Memory B cell (primary cell): ENCODE measurements around the gene ARHGEF7.

ENCODE experiments used
- ATAC-seq: fragments of 150-1000 bp; cut with Tn5 transposase; 2 replicates; pipeline ENCODE4 v1.10.0; 2021; ENCODE audit warnings: low read depth, mild to moderate bottlenecking, moderate library complexity
- DNase-seq, 2 donors: peaks; one replicate each; pipeline ENCODE4 v3.0.0; 2022; ENCODE audit warnings: low spot score in 2 of 2
- H3K27ac Mint-ChIP-seq: one replicate; pipeline ENCODE4 v1.8.0; 2022; ENCODE audit warnings: mild to moderate bottlenecking, moderate library complexity, mixed read lengths
- H3K27me3 Mint-ChIP-seq: one replicate; pipeline ENCODE4 v1.8.0; 2022; ENCODE audit warnings: mixed read lengths
- H3K36me3 Mint-ChIP-seq: one replicate; pipeline ENCODE4 v1.8.0; 2022; ENCODE audit warnings: mild to moderate bottlenecking, mixed read lengths
- H3K4me1 Mint-ChIP-seq: one replicate; pipeline ENCODE4 v1.8.0; 2022; ENCODE audit warnings: mixed read lengths
- H3K4me3 Mint-ChIP-seq: one replicate; pipeline ENCODE4 v1.8.0; 2022; ENCODE audit warnings: mild to moderate bottlenecking, moderate library complexity, mixed read lengths
- H3K9me3 Mint-ChIP-seq: one replicate; pipeline ENCODE4 v1.8.0; 2022; ENCODE audit warnings: mixed read lengths

Gene ARHGEF7

DNA sequence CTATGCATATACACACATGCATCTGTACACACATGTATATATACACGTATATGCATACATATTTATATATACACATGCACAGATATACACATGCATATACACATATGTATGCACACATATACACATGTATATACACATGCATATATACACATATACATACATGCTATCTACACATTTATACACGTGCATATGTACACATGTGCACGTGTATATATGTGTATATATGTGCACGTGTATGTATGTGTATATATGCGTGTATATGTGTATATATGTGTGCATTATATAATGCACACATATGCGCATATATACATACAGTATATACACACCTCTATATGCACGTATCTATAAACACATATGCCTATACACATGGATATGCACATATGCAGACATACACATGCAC, 17.8 kb downstream of the ARHGEF7 start:
- Mint-ChIP-seq H3K4me1 (peaks cover 15% of the 10 kb centered on the region), H3K36me3 (no peaks in the 10 kb centered on the region), H3K4me3 (no peak overlapping the region), H3K9me3 (no peaks in the 10 kb centered on the region), H3K27me3 (peaks cover 5% of the 10 kb centered on the region), H3K27ac (no peak overlapping the region)
- DNase-seq (no peak), ATAC-seq (no peak)

DNA sequence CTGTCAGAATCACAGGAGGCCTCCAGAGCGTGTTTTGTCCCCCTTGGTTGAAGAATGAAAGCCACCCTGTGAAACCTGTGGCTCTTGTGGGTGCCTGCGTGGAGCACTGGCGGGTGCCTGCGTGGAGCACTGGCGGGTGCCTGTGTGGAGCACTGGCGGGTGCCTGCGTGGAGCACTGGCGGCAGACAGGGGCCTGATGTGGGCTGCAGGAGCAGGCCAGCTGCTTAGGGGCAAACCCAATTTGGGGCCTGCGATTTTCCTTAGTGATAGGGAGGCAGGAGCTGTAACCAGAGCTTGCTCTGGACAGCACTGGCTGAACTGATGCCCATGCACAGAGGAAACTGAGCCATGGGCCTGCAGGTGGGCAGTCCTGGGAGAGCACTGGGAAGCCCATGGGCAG, 24.3 kb downstream of the ARHGEF7 start:
- no peaks in the 10 kb centered on the region for H3K4me1 Mint-ChIP-seq
- no peak overlapping the region for H3K27ac Mint-ChIP-seq
- no peak for ATAC-seq
- no peaks in the 10 kb centered on the region for H3K36me3 Mint-ChIP-seq
- H3K4me3 Mint-ChIP-seq = no peak overlapping the region
- peaks cover 18% of the 10 kb centered on the region for H3K27me3 Mint-ChIP-seq
- no peaks in the 10 kb centered on the region for H3K9me3 Mint-ChIP-seq
- DNase-seq = no peak

DNA sequence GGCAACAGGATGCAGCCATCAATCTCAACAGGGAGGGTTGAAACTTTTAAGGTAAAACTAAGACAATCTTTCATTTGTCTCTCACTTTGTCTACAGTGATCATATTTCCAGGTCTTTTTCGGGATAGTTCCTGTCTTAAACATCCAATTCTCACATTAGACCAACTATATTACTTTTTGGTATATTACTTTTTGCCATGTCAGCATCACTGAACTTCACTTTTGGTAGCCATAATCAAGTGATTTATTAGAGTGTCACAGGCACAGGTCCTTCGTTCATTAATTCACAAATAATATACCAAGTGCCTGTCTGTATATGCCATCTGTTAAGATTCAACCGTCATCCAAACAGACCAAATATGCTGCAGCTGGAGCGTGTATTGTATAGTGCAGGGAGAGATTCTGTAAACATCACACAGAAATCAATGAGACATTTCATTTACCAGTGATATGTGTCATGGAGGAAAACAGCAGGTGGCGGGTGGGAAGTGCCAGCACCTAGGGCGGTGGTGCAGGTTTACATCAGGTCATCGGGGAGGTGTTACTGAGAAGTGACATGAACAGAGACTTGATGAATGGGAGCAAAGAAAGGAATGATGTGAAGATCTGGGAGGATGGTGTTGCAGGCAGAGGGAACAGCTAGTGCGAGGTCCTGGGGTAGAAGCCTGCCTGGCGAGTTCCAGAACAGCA, 24.9 kb downstream of the ARHGEF7 start:
- H3K4me1 Mint-ChIP-seq = no peaks in the 10 kb centered on the region
- no peak for ATAC-seq
- H3K27ac Mint-ChIP-seq = no peak overlapping the region
- H3K36me3 Mint-ChIP-seq = no peaks in the 10 kb centered on the region
- H3K9me3 Mint-ChIP-seq = no peaks in the 10 kb centered on the region
- DNase-seq = no peak
- H3K4me3 Mint-ChIP-seq = no peak overlapping the region
- H3K27me3 Mint-ChIP-seq = peaks cover 20% of the 10 kb centered on the region

DNA sequence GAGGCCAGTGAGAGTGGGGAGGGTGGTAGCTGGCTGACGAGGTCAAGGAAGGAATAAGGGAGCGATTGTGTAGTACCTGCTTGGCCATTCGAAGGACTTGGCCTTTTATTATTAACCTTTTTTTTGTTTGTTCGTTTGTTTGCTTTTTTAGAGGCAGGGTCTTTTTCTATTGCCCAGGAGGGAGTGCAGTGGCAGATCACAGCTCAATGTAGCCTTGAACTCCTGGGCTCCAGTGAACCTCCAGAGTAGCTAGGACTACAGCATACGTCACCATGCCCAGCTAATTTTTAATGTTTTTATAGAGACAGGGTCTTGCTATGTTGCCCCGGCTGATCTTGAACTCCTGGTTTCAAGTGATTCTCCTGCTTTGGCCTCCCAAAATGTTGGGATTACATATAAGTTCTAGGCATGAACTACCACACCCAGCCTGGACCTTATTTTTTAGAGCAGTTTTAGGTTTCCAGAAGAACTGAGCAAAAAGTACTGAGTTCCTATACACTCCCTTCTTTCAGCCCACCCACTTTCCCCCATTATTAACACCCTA, 25.5 kb downstream of the ARHGEF7 start:
- Mint-ChIP-seq H3K4me1 (no peaks in the 10 kb centered on the region), H3K36me3 (no peaks in the 10 kb centered on the region), H3K27ac (no peak overlapping the region), H3K27me3 (peaks cover 20% of the 10 kb centered on the region), H3K4me3 (no peak overlapping the region), H3K9me3 (no peaks in the 10 kb centered on the region)
- ATAC-seq (no peak), DNase-seq (no peak)

DNA sequence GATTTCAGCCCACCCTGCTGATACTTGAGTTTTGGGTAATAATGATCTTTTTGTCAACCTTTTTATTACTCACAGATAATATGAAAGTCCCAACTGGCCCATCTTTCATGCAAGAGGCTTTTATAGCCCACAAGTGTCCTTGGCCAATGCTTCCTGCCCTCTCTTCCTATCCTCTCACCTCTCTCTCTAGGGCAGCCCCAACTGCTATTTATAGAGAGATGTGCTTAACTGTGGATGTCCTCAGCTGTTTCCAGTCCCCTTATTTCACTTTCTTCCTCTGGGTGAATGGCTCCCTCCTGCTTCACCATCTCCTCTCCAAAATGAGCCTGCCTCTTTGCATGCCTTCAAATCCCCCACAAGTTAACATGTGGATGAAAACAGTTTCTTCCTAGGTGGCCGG, 27.4 kb downstream of the ARHGEF7 start:
- Mint-ChIP-seq H3K4me1 (no peaks in the 10 kb centered on the region), H3K36me3 (no peaks in the 10 kb centered on the region), H3K27ac (peak overlapping the region; percentile 8), H3K4me3 (no peak overlapping the region), H3K27me3 (peaks cover 14% of the 10 kb centered on the region), H3K9me3 (no peaks in the 10 kb centered on the region)
- DNase-seq = no peak
- ATAC-seq = no peak

DNA sequence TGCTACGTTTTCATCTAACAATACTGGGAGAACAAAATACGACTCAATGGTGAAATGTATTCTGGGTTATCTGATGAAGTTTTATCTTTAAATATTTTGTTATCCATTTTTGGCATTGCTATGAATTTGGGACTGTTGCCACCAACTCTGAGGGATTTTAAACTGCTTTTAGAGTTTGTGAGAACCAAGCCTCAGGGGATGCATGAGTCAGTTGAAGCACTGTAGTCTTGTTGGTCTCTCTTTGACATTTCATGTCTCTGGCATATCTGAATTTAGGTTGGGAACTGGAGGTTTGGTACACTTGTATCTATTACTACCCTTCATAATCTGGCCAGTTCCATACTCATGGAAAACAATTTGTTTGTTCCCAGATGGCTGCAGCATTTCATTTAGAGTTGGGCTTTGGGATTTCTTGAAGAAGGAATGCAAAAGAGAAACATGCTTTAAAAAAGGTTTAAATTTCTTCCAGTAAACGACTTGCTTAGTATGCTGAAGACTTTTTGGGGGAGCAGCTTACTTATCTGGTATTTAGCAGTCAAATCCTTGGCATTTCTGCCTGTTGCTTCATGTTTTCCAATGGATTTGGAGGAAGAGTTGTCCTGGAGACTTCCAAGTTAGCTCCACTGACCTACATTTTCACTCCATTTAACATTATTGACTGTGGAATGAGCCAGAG, 28.9 kb downstream of the ARHGEF7 start:
- Mint-ChIP-seq H3K4me1 (no peaks in the 10 kb centered on the region), H3K36me3 (no peaks in the 10 kb centered on the region), H3K27ac (no peak overlapping the region), H3K4me3 (no peak overlapping the region), H3K27me3 (peaks cover 16% of the 10 kb centered on the region), H3K9me3 (no peaks in the 10 kb centered on the region)
- ATAC-seq (no peak), DNase-seq (no peak)

DNA sequence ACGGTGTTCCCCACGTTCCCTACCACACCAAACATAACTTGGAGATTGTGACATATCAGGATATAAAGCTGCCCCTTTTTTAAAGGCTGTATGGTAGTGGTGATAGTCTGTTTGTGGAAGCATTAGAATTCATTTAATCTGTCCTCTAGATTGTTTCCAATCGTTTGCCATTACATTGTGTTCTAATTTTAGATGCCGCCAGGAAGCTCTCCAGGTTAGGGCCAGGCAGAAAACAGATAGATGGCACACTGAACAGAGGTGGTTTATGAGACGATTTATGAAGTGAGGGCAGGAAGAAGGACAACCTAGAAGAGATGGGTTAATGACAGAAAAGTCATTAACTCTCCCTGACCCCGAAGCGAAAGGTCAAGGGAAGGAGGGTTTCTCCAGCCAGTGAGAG, 30.0 kb downstream of the ARHGEF7 start:
- Mint-ChIP-seq H3K27me3 (peaks cover 15% of the 10 kb centered on the region), H3K36me3 (no peaks in the 10 kb centered on the region), H3K9me3 (no peaks in the 10 kb centered on the region), H3K27ac (no peak overlapping the region), H3K4me1 (no peaks in the 10 kb centered on the region), H3K4me3 (no peak overlapping the region)
- ATAC-seq (no peak), DNase-seq (no peak)

DNA sequence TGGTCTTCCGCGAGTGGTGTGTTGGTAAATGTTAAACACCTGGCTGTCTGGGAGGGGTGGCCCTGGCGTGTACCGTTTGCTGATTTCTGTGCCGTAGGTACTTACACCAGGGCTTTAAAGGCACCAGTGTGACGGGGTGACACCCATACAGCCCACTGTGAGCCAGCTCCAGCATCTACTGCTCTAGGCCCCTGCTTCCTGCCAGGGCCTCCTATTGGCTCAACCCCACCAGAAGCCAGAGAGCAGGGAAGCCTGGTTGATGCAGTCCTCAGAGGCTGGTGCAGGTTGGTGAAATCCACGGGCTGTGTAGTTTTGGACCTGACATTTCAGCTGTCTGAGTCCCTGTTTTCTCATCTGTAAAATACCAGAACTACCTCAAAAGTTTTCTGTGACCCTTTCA, 30.4 kb downstream of the ARHGEF7 start:
- Mint-ChIP-seq H3K9me3 (no peaks in the 10 kb centered on the region), H3K4me1 (no peaks in the 10 kb centered on the region), H3K27ac (no peak overlapping the region), H3K4me3 (no peak overlapping the region), H3K36me3 (no peaks in the 10 kb centered on the region), H3K27me3 (peaks cover 12% of the 10 kb centered on the region)
- DNase-seq (no peak), ATAC-seq (no peak)

DNA sequence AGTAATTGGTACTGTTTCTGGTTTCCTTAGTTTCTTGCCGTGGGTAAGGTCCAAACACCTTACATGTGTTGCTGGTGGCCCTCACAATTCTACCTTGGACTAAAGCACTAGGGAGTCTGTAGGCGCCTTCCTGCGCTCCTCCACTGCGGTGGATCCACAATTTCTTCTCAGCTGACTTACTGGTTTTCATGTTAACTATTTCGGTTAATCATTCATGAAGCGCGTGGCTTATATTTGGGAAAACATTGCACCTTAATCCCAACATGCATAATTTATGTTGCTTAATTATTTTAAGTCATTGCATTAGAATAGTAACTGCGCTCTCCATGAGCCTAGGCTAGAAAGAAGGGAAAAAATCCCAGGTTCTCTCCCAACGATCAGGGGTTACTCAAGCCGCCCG, 37.7 kb downstream of the ARHGEF7 start:
- no peak for DNase-seq
- ATAC-seq = no peak
- peaks cover 1% of the 10 kb centered on the region for H3K36me3 Mint-ChIP-seq
- no peaks in the 10 kb centered on the region for H3K9me3 Mint-ChIP-seq
- peaks cover 4% of the 10 kb centered on the region for H3K27me3 Mint-ChIP-seq
- peaks cover 9% of the 10 kb centered on the region for H3K4me1 Mint-ChIP-seq
- peak overlapping the region; percentile 90 for H3K27ac Mint-ChIP-seq
- peak overlapping the region; percentile 86 for H3K4me3 Mint-ChIP-seq

DNA sequence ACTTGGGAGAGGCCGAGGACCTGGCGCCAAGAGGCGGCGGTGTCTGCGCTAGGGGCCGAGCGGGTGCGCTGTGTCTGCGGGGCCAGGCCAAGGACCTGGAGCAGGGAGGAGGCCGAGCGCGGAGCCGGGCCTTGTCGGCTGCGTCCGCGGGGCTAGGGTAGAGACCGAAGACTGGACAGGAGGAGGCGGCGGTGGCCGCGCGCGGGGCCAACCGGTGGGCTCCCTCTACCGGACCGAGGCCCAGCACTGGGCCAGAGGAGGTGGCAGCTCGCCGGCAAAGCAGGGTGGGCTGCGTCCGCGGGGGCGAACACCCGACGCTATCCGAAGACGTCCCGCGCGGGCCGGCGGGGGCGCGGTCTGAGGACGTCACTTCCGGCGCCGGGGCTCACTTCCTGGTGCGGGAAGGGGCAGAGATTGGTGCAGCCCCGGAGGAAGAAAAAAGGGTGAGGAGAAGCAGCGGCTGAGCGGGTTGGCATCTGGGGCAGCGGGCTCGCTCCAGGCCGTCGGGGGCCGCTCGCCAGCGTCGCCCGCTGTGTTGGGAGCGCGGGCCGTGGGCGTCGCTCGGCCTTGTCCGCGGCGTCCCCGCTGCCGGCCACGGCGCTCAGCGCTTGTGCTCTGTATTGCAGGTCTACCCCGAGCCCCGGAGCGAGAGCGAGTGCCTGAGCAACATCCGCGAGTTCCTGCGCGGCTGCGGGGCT, 38.3 kb downstream of the ARHGEF7 start:
- peaks cover 1% of the 10 kb centered on the region for H3K36me3 Mint-ChIP-seq
- H3K4me3 Mint-ChIP-seq = peak overlapping the region; percentile 86
- no peaks in the 10 kb centered on the region for H3K9me3 Mint-ChIP-seq
- peaks cover 9% of the 10 kb centered on the region for H3K4me1 Mint-ChIP-seq
- ATAC-seq (peak; percentile 89), DNase-seq (peak; percentile 92 to 98)
- H3K27me3 Mint-ChIP-seq = no peaks in the 10 kb centered on the region
- H3K27ac Mint-ChIP-seq = peak overlapping the region; percentile 90

DNA sequence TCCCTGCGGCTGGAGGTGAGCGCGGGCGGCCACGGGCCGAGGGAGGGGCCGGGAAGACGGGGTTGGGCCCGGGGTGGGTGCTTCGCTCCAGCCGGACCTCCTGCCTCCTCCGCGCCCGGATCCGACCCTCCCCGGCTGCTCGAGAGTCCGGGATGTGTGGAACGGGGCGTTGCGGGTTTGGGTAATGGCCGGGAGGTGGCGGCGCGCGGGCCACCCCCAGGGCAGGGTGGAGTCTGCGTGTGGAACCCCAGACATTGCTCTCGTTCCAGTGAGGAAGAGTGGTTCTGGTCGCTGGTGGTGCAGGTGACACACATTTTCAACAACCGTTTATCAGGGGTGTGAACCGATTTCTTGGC, 38.8 kb downstream of the ARHGEF7 start:
- Mint-ChIP-seq H3K9me3 (no peaks in the 10 kb centered on the region), H3K27me3 (no peaks in the 10 kb centered on the region)

DNA sequence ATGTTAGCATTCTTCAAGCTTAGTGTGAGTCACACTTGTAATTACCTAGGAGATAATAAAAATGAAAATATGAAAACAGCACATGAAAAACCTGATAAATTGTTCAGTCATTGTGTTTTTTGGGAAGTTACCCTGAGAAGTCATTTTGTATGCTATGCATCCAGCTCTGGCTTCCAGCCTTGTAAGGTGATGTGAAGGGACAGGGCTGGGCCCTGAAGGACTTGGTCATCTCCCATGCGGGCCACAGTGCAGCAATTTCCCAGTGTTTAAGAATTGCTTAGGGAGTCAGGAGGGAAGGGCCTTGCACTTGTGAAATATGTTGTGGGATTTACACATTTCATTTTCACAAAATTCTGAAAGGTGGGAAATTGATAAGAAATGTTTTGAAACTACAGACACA, 41.3 kb downstream of the ARHGEF7 start:
- H3K36me3 Mint-ChIP-seq = peaks cover 18% of the 10 kb centered on the region
- H3K27me3 Mint-ChIP-seq = no peaks in the 10 kb centered on the region
- H3K9me3 Mint-ChIP-seq = no peaks in the 10 kb centered on the region
- DNase-seq (no peak), ATAC-seq (no peak)
- H3K4me3 Mint-ChIP-seq = no peak overlapping the region
- H3K4me1 Mint-ChIP-seq = peaks cover 24% of the 10 kb centered on the region
- no peak overlapping the region for H3K27ac Mint-ChIP-seq

More for the DNA sequence above, 38.8 kb downstream of the ARHGEF7 start:
- Mint-ChIP-seq H3K36me3 (peaks cover 3% of the 10 kb centered on the region), H3K4me3 (peak overlapping the region; percentile 86), H3K27ac (peak overlapping the region; percentile 90), H3K4me1 (peaks cover 11% of the 10 kb centered on the region)
- ATAC-seq (peak; percentile 55), DNase-seq (no peak)

DNA sequence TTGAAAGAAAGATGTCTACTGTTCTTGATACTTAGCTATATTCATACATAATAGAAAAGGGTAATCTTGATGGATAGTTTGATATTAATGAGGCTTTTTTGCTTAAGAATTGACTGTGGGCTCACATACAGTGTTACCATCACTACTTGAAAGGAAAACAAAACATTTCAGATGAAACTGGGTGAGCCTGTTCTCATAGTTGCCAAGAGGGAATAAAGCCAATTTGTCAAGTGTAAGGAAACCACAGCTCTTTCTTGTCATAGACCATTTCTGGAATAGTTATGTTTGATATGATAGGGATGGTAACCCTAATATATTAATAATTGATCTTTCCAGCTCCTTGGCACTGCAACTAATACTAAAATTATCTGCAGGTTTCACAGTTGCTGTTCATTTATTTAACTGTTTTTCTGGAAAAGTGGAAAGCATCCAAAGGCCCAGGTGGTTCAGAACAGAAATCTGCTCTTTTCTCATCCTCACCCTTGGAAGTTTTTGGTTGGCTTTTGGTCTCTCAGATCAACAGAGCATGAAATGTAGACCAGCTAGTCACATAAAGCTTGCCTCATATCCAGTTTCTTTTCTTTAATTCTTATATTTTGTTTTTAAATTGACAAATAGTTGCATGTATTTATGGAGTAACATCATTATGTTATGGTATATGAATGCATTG, 43.2 kb downstream of the ARHGEF7 start:
- DNase-seq (no peak), ATAC-seq (no peak)
- H3K4me1 Mint-ChIP-seq = peaks cover 37% of the 10 kb centered on the region
- no peak overlapping the region for H3K27ac Mint-ChIP-seq
- H3K36me3 Mint-ChIP-seq = peaks cover 23% of the 10 kb centered on the region
- no peak overlapping the region for H3K4me3 Mint-ChIP-seq
- H3K27me3 Mint-ChIP-seq = no peaks in the 10 kb centered on the region
- no peaks in the 10 kb centered on the region for H3K9me3 Mint-ChIP-seq
